Keratinocyte (primary cell): ENCODE data around the gene MYBPH. TPM values are rescaled to one million over a fixed set of nuclear protein-coding genes. Genes with fewer than 3 reads are reported as not detected.

Experiments
- DNase-seq: peaks from one replicate; pipeline ENCODE4 v3.0.0-alpha.2; 2011; ENCODE audit warnings: low read depth, missing footprints, low spot score
- FAIRE-seq: peaks from 2 replicates; lab custom pipeline; 2011; peaks lifted over from hg19 to GRCh38; lab: Jason Lieb, UNC
- H2AFZ ChIP-seq: 2 replicates; pipeline ENCODE4 v1.6.0; 2012; ENCODE audit warnings: low read length, control low read depth, inconsistent platforms; ENCODE audit not compliant: control insufficient read depth
- H3K27ac ChIP-seq: 2 replicates; pipeline ENCODE4 v1.5.1; 2011; ENCODE audit warnings: low read length; ENCODE audit not compliant: control insufficient read depth, insufficient read depth
- H3K27me3 ChIP-seq: 3 replicates; pipeline ENCODE4 v1.6.0; 2011; ENCODE audit warnings: low read length; ENCODE audit not compliant: control insufficient read depth, insufficient read depth; ENCODE audit errors: extremely low read depth
- H3K36me3 ChIP-seq, 2 experiments: 2 replicates in 1 of 2; 3 replicates in 1 of 2; pipeline ENCODE4 v1.5.1; 2011; ENCODE audit warnings: low read length in 2 of 2, mild to moderate bottlenecking in 1 of 2; ENCODE audit not compliant: control insufficient read depth in 2 of 2, insufficient read depth in 2 of 2; ENCODE audit errors: extremely low read depth in 1 of 2
- H3K4me1 ChIP-seq: 3 replicates; pipeline ENCODE4 v1.5.1; 2011; ENCODE audit warnings: low read length; ENCODE audit not compliant: control insufficient read depth, insufficient read depth; ENCODE audit errors: extremely low read depth
- H3K4me2 ChIP-seq: 3 replicates; pipeline ENCODE4 v1.6.0; 2011; ENCODE audit warnings: low read depth, low read length; ENCODE audit not compliant: control insufficient read depth, insufficient read depth; ENCODE audit errors: extremely low read depth
- H3K4me3 ChIP-seq, 3 experiments: fragments of 200-600 bp in 1 of 3; sonication (generic) in 1 of 3; 2 replicates in 2 of 3; 3 replicates in 1 of 3; pipeline ENCODE4 v1.5.1; 2011 to 2016; ENCODE audit warnings: low read length in 3 of 3, mild to moderate bottlenecking in 3 of 3, control low read depth in 2 of 3, inconsistent platforms in 1 of 3, low read depth in 1 of 3, mixed read lengths in 1 of 3, mixed run types in 1 of 3, moderate library complexity in 1 of 3; ENCODE audit not compliant: control insufficient read depth in 2 of 3, insufficient read depth in 2 of 3; ENCODE audit errors: extremely low read depth in 1 of 3
- H3K79me2 ChIP-seq: 2 replicates; pipeline ENCODE4 v1.6.0; 2012; ENCODE audit warnings: low read length; ENCODE audit not compliant: control insufficient read depth, insufficient read depth
- H3K9ac ChIP-seq: 3 replicates; pipeline ENCODE4 v1.6.0; 2011; ENCODE audit warnings: low read length; ENCODE audit not compliant: control insufficient read depth, insufficient read depth; ENCODE audit errors: extremely low read depth
- H3K9me1 ChIP-seq: 3 replicates; pipeline ENCODE4 v1.6.0; 2011; ENCODE audit warnings: low read length; ENCODE audit not compliant: control insufficient read depth, insufficient read depth; ENCODE audit errors: extremely low read depth
- H3K9me3 ChIP-seq: 2 replicates; pipeline ENCODE4 v1.5.1; 2012; ENCODE audit warnings: low read depth, low read length; ENCODE audit not compliant: control insufficient read depth
- H4K20me1 ChIP-seq: 3 replicates; pipeline ENCODE4 v1.6.0; 2011; ENCODE audit warnings: low read length; ENCODE audit not compliant: control insufficient read depth, insufficient read depth; ENCODE audit errors: extremely low read depth
- CTCF ChIP-seq, 3 experiments: IDR thresholded peaks in 1 of 3; conservative IDR thresholded peaks in 1 of 3; optimal IDR thresholded peaks in 1 of 3; 2 replicates in 2 of 3; 3 replicates in 1 of 3; pipeline versions ENCODE3 to v1.5.1; 2011; ENCODE audit warnings: low read length in 3 of 3, mild to moderate bottlenecking in 3 of 3, moderate library complexity in 2 of 3, control low read depth in 1 of 3, inconsistent platforms in 1 of 3; ENCODE audit not compliant: insufficient read depth in 2 of 3; ENCODE audit errors: extremely low read depth in 1 of 3
- EZH2 ChIP-seq: IDR thresholded peaks from one replicate; pipeline ENCODE4 v1.6.1; 2012; ENCODE audit warnings: inconsistent platforms, mild to moderate bottlenecking, low read length, moderate library complexity
- dilution Hi-C: fragments of 300-500 bp; cut with MboI; formaldehyde crosslinking; loops from one replicate; pipeline ENCODE4 v1.7.0; 2020; ENCODE audit warnings: low sequenced_read_pairs; ENCODE audit not compliant: extremely low pct_ligation_motif_present
- polyA plus RNA-seq, 5 experiments: library from polyadenylated mRNA; depleted of rRNA in 3 of 5; stranded (reverse) in 3 of 5; stranded (forward) in 1 of 5; unstranded in 1 of 5; fragments of >200 nt; gene quantifications; 1 replicate in 1 of 5; 2 replicates in 3 of 5; 3 replicates in 1 of 5; pipeline versions ENCODE4 v1.2.1 to v1.2.3, GENCODE V29; 2011 to 2012; ENCODE audit warnings: missing spikeins in 2 of 5, low read depth in 1 of 5, low replicate concordance in 1 of 5

Gene MYBPH
- polyA plus RNA-seq, 1 donor (not counting 4 experiments of a cell fraction or from before 2014, with no cell fraction given), result not detected

- DNase-seq, result no peak
- Histone ChIP-seq H3K79me2 (no peaks in the 10 kb centered on the region), H3K9me3 (no peaks in the 10 kb centered on the region), H3K4me3 (no peak overlapping the region), H4K20me1 (no peaks in the 10 kb centered on the region), H3K9me1 (no peaks in the 10 kb centered on the region), H3K27ac (no peak overlapping the region), H2AFZ (no peak overlapping the region), H3K27me3 (peaks cover 3% of the 10 kb centered on the region), H3K4me2 (no peak overlapping the region), H3K9ac (no peak overlapping the region), H3K36me3 (no peaks in the 10 kb centered on the region), H3K4me1 (no peaks in the 10 kb centered on the region)
- dilution Hi-C loops, result no loop called here
- no peak for TF ChIP-seq CTCF (optimal IDR thresholded peaks at IDR 0.05 in 1 of 3, IDR thresholded peaks at IDR 0.05 in 1 of 3, conservative IDR thresholded peaks at IDR 0.05 in 1 of 3; ENCODE audit: extremely low read depth in 1 of 3, insufficient read depth in 2 of 3, low read length in 3 of 3)
- TF ChIP-seq EZH2, result no peak
- FAIRE-seq, result no peak
Observed at GRCh38 chr1:203143641-203144040, 32.0 kb downstream of the MYBPH start.

- no peak overlapping the region for H3K27ac ChIP-seq
- H3K27me3 ChIP-seq, result peaks cover 3% of the 10 kb centered on the region
- no peak for FAIRE-seq
- H4K20me1 ChIP-seq, result no peaks in the 10 kb centered on the region
- H3K4me3 ChIP-seq, result no peak overlapping the region
- no peaks in the 10 kb centered on the region for H3K9me1 ChIP-seq
- H2AFZ ChIP-seq, result no peak overlapping the region
- no peaks in the 10 kb centered on the region for H3K9me3 ChIP-seq
- no peaks in the 10 kb centered on the region for H3K36me3 ChIP-seq
- H3K4me2 ChIP-seq, result no peak overlapping the region
- DNase-seq, result no peak
- H3K4me1 ChIP-seq, result no peaks in the 10 kb centered on the region
- no peaks in the 10 kb centered on the region for H3K79me2 ChIP-seq
- dilution Hi-C loops, result no loop called here
- H3K9ac ChIP-seq, result no peak overlapping the region
- no peak for TF ChIP-seq EZH2
- no peak for TF ChIP-seq CTCF (optimal IDR thresholded peaks at IDR 0.05 in 1 of 3, IDR thresholded peaks at IDR 0.05 in 1 of 3, conservative IDR thresholded peaks at IDR 0.05 in 1 of 3; ENCODE audit: extremely low read depth in 1 of 3, insufficient read depth in 2 of 3, low read length in 3 of 3)
Observed at GRCh38 chr1:203142684-203143408, 32.8 kb downstream of the MYBPH start.
